HG03354 (cell line): ENCODE measurements around the gene FXYD4.
A peak's percentile ranks its signal among the peaks of the same experiment; 100 is the strongest.
"Not testable (repeated sequence)": the region's sequence is repeated elsewhere in the genome, so short reads cannot be mapped to it uniquely, and the experiment has no call there.

ENCODE experiments used
- ATAC-seq: cut with Tn5 transposase; IDR thresholded peaks from one replicate; pipeline ENCODE4 v1.9.1; 2021; ENCODE audit warnings: mild to moderate bottlenecking; ENCODE audit not compliant: unreplicated experiment, poor library complexity, severe bottlenecking

Gene FXYD4

GRCh38 chr10:43392748-43393147, 21.3 kb downstream of the FXYD4 start:
- no peak for ATAC-seq

GRCh38 chr10:43393186-43393585, 21.8 kb downstream of the FXYD4 start:
- ATAC-seq: not testable (repeated sequence)

GRCh38 chr10:43393606-43394360, 22.3 kb downstream of the FXYD4 start:
- no peak for ATAC-seq

- no peak for ATAC-seq
Observed at GRCh38 chr10:43394868-43395267, 23.4 kb downstream of the FXYD4 start.

- no peak for ATAC-seq
Observed at GRCh38 chr10:43395571-43396060, 24.2 kb downstream of the FXYD4 start.

DNA sequence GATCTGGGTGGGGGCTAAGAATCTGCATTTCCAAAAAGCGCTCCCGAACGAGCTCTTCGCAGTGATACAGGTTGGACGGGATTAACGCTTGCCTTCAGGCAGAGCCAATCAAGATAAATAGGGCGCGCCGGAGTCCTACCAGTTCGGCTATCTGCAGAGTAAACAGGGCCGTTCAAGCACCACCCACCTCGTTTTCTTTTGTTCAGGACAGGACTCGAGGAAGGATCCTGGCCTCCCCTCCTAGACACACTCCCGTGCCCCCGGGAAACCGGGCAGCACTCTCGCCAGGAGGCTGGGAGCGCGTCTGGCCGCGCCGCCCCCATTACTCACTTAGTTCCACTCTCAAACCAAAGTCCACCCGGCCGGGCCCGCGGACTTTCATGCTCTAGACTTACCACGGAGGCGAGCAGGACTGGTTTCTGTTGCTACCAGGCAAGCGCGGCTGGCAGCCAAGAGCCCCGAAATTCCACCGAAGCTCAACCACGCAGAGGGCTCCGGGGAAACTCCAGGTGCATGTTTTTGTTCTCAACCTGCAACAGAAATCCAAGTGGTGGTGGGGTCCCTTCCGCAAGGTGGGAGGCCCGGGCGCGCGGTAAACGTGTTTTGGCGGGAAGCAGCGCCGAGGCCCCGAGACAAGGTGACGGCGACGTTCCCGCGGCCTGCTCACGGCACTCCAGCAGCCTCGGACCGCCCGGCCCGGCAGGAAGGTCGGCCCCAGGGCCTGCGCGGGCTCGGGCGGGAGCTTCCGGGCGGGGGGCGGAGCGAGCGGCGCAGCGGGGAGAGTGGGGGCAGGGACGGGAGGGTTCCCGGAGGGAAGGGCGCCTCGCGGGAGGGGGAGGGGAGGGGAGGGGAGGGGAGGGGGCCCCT, 24.9 kb downstream of the FXYD4 start:
- peak; percentile 48 for ATAC-seq

GRCh38 chr10:43396928-43397624, 25.6 kb downstream of the FXYD4 start:
- ATAC-seq: peak; percentile 86

DNA sequence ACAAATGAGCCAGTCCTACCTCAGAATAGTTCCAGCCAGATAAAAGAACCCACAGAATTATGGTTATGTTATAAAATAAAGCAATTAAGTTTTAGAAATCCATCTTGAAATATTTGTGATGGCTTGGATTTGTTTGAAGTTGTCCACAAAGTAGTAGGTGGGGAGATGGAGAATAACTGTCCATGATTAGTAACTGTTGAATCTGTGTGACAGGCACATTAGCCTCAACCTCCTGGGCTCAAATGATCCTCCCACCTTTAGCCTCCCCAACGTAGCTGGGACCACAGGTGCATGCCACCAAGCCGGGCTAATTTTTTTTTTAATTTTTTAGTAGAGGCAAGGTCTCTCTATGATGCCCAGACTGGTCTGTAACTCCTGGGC, 27.5 kb downstream of the FXYD4 start:
- no peak for ATAC-seq

- no peak for ATAC-seq
Observed at GRCh38 chr10:43399320-43400310, 28.2 kb downstream of the FXYD4 start.

GRCh38 chr10:43401627-43402026, 30.2 kb downstream of the FXYD4 start:
- no peak for ATAC-seq

DNA sequence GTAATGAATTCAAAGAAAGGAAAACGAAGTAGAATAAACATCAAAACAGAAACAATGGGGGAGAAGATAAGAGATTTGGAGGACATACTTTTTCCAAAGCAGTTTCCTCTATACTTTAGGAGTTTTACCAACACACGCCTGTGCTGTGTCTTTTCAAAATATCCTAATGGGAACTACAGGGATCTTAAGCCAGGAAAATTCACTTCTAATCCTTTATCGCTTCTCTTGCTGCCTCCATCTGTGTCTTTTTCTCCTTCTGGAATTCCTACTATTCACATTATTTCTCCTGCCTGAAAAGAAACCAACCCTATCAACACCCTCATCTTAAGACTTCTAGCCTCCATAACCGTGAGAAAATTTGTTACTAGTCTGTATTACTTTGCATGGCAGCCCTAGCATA, 30.7 kb downstream of the FXYD4 start:
- ATAC-seq: no peak

- no peak for ATAC-seq
Observed at GRCh38 chr10:43402880-43403452, 31.5 kb downstream of the FXYD4 start.

DNA sequence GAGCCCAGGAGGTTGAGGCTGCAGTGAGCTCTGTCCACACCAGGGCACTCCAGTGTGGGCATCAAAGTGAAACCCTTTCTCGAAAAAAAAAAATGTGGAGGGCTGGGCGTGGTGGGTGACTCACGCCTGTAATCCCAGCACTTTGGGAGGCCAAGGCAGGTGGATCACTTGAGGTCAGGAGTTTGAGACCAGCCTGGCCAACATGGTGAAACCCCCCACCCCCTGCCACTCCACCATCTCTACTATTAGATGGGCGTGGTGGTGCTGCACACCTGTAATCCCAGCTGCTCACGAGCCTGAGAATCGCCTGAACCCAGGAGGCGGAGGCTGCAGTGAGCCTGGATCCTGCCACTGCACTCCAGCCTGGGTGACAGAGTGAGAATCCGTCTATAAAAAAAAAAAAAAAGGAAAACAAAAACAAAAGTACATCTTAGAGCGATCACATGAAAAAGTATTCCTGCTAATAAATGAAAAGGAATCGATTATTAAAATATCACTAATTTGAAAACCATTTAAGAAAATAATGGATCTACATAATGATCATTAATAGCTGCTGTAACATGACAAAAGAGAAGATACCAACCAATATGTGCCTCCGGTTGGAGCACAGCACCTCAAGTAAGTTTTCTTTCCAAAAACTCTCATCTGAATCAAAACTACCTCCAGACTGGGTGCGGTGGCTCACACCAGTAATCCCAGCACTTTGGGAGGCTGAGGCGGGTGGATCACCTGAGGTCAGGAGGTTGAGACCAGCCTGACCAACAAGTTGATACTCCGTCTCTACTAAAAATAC, 32.7 kb downstream of the FXYD4 start:
- no peak for ATAC-seq

DNA sequence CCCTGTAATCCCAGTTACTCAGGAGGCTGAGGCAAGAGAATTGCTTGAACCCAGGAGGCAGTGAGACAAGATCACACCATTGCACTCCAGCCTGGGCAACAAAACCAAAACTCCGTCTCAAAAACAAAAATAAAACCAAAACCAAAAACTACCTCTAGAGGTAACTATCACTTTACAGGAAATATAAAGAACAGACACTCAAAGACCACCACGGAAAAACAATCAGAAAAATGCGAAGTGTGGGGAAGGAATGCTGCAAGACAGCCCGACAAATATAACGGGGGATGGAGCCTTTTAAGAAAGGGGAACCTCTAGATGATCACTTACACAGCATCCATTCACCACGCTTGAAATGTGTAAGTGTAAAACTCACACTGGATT, 33.3 kb downstream of the FXYD4 start:
- ATAC-seq: no peak

DNA sequence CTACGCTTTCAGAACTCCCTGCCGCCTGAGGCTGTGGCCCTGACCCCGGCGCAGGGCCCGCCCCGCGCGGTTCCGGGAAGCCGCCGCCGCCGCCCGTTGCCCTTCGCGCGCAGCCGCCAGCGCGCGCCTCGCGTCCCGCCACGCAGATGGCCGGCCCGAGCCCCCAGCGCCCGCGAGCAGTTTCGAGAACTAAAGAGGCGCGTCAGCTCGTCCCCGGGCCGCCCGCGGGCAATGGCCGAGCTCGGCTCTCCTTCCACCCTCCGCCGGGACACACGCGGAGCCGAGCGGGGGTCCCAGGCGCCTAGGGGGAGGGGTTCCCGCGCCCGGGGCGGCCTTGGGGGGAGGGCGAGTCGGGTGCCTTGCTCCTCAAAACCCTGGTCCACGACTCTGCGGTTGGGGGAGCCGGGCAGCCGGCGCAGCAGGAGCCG, 35.7 kb downstream of the FXYD4 start:
- ATAC-seq: peak; percentile 17

DNA sequence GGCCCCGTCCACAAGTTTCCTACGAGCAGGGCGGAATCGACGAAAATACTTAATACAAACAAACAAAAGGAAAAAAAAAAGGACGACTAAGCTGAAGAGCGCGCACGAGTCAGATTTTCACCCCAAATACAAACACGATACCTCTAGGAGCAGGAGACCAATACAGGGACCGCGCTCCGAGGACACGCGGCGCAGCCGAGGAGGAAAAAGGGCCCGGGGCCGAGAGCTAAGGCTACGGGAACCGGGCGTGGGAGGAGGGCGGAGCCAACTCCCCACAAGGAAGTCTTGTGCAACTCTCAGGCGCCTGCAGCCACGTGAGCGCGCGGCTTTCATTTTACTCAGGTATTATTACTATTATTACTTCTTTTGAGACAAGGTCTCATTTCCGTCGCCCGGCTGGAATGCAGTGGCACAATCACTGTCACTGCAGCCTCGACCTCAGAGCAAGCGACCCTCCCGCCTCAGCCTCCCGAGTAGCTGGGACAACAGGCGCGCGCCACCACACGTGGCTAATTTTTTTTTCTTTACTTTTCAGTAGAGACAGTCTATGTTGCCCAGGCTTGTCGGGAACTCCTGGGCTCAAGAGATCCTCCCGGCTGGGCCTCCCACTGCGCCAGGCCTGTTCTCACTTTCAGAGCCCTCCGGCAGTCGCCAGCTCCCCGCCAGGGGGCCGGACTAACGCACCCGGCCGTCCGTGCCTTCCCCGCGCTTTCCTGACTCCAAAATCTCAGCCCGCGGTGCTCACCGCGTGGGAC, 36.3 kb downstream of the FXYD4 start:
- ATAC-seq: peak; percentile 47

- no peak for ATAC-seq
Observed at GRCh38 chr10:43408331-43408709, 36.9 kb downstream of the FXYD4 start.
